NCI-H82 treated with DMSO at 0.1 percent for 48 hours (cell line): ENCODE measurements around the gene SLC25A12.
"Not testable (repeated sequence)": the region's sequence is repeated elsewhere in the genome, so short reads cannot be mapped to it uniquely, and the experiment has no call there.

ENCODE experiments used
- DNase-seq: peaks from one replicate; lab custom pipeline; 2025; ENCODE audit not compliant: unreplicated experiment; lab: John Stamatoyannopoulos, UW

Gene SLC25A12

DNA sequence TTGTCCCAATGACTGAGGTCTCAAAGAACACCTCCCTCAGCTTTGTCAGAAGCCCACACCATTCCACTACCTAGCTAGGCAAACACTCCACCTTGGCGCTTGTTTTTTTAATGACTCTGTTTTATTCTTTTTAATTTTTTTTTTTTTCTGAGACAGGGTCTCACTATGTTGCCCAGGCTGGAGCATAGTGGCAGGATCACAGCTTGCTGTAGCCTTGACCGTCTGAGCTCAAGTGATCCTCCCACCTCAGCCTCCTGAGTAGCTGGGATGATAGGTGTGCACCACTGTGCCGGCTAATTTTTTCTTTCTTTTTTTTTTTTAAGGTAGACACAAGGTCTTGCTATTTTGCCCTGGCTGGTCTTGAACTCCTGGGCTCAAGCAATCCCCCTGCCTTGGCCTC is 101.9 kb downstream of the SLC25A12 start:
- no peak for DNase-seq

- no peak for DNase-seq
These were observed 102.7 kb downstream of the SLC25A12 start for GRCh38 chr2:171791361-171791760.

- DNase-seq = no peak
These were observed 104.1 kb downstream of the SLC25A12 start for GRCh38 chr2:171789956-171790355.

GRCh38 chr2:171788316-171788993 is 105.6 kb downstream of the SLC25A12 start:
- no peak for DNase-seq

DNA sequence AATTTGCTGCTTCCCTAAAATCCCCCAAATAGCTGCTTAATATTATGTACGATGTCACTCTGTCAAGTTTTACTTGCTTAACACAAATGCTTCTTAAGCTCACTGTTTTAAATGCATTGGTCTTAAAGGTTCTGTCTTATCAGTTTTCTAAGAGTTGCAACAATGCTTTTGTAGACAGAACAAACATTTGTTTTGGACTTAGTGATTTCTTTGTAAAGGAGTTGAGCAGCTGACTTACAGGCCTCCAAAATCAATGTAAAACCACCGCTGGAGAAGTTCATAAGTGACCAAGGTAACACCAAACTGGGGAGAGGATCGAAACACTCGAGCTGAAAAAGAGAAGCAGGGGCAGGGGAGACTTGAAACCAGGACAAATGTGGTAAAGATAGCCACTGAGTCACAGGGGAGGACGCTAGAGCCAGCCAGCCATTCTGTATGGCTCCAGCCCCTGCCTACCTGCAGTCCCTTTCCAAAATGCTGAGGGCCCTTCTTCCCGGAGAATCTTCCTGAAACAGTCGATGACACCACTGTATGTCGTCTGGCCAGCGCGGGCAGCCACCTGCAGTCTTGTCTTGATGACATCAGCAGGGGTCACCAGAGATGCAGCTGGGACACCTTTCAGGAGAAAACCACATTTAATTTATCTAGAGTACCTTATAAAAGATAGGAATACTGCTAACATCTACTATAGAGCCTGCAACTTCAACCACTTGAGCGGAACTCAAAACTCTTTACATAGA is 106.5 kb downstream of the SLC25A12 start:
- DNase-seq = no peak

DNA sequence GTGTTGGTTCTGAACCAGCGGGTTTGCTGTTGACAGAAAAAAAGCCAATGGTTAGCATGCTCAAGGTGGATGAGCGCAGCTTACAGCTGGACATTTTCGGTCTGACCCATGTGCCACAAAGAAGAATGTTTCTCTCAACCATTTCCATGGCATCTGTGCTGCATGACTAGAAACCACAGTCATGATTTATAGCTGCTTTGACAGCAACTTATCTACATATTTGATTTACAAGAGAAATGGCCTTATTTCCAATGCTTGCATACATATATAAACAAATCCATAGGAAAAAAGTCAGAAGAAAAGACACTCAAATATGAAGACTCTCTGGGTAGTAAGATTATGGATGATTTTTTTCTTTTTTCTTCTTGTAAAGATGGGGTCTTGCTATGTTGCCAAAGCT is 108.6 kb downstream of the SLC25A12 start:
- no peak for DNase-seq

GRCh38 chr2:171778515-171778914 is 115.5 kb downstream of the SLC25A12 start:
- DNase-seq = no peak

DNA sequence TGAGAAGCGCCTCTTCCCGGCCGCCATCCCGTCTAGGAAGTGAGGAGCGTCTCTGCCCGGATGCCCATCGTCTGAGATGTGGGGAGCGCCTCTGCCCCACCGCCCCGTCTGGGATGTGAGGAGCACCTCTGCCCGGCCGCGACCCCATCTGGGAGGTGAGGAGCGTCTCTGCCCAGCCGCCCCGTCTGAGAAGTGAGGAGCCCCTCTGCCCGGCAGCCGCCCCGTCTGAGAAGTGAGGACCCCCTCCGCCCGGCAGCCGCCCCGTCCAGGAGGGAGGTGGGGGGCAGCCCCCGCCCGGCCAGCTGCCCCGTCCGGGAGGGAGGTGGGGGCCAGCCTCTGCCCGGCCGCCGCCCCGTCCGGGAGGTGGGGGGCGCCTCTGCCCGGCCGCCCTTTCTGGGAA is 119.5 kb downstream of the SLC25A12 start:
- DNase-seq = not testable (repeated sequence)

DNA sequence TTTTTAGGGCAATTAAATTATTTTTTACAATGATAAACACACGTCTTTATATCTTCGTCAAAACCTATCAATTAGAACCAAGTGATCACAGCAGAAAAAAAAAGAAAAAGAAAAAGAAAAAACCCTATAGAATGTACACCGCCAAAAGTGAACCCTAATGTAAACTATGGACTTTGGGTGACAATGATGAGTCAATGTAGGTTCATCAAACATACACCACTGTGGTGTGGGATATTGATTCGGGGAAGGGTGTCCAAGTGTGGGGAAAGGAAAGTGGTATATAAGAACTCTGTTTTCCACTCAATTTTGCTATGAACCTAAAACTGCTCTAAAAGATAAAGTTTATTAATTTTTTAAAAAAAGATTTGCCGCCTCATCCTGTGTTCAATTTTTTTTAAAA is 121.7 kb downstream of the SLC25A12 start:
- no peak for DNase-seq

GRCh38 chr2:171771463-171771862 is 122.6 kb downstream of the SLC25A12 start:
- no peak for DNase-seq

GRCh38 chr2:171763602-171764001 is 130.4 kb downstream of the SLC25A12 start:
- DNase-seq = no peak

- DNase-seq = no peak
These were observed 131.0 kb downstream of the SLC25A12 start for GRCh38 chr2:171762879-171763573.

GRCh38 chr2:171761176-171761575 is 132.9 kb downstream of the SLC25A12 start:
- not testable (repeated sequence) for DNase-seq

DNA sequence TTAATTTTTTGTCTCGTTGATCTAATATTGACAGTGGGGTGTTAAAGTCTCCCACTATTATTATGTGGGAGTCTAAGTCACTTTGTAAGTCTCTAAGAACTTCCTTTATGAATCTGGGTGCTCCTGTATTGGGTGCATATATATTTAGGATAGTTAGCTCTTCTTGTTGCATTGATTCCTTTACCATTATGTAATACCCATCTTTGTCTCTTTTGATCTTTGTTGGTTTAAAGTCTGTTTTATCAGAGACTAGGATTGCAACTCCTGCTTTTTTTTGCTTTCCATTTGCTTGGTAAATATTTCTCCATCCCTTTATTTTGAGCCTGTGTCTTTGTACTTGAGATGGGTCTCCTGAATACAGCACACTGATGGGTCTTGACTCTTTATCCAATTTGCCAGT is 135.3 kb downstream of the SLC25A12 start:
- DNase-seq = not testable (repeated sequence)

- no peak for DNase-seq
These were observed 139.6 kb downstream of the SLC25A12 start for GRCh38 chr2:171754254-171754939.

- DNase-seq = no peak
These were observed 146.7 kb downstream of the SLC25A12 start for GRCh38 chr2:171747371-171747770.

- no peak for DNase-seq
These were observed 148.2 kb downstream of the SLC25A12 start for GRCh38 chr2:171745806-171746205.

- DNase-seq = peak; percentile 30
These were observed 148.9 kb downstream of the SLC25A12 start for GRCh38 chr2:171745141-171745540.

DNA sequence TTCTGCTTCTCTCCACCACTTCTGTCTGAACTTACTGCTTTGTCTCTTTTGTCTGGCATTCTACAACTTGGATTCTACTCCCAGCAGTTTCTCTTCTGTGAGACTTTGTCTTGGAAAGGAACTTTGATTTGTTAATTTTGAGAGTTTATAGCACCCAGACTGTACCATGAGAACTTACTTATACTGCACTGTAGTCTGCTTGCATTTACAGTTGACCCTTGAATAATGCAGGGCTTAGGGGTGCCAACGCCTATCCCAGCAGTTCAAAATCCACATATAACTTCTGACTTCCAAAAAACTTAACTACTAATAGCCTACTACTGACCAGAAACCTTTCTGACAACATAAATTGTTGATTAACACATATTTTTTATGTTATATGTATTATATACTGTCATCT is 151.3 kb downstream of the SLC25A12 start:
- no peak for DNase-seq

GRCh38 chr2:171741189-171741588 is 152.9 kb downstream of the SLC25A12 start:
- no peak for DNase-seq

- no peak for DNase-seq
These were observed 157.9 kb downstream of the SLC25A12 start for GRCh38 chr2:171735991-171736710.
